Measurements from ENCODE around the gene CES5A. TPM values are rescaled to one million over a fixed set of nuclear protein-coding genes. Genes with fewer than 3 reads are reported as not detected.

CES5A gene
- total and polyA plus RNA-seq, 2 of the 8 experiments (the other 6 are each of a cell fraction or from before 2014, with no cell fraction given) = not detected

- Histone ChIP-seq H4K8ac (ENCODE audit: extremely low read depth, insufficient read depth, low read length) (no peak overlapping the region), H3K27ac (ENCODE audit: low read depth, low read length) (no peak overlapping the region), H3K56ac (replicated peaks; ENCODE audit: insufficient read length, low read depth, low read length) (no peak overlapping the region), H3K4me3 (ENCODE audit: extremely low read depth in 1 of 4, insufficient read depth in 2 of 4, low read depth in 3 of 4, low read length in 4 of 4) (no peak overlapping the region), H3K18ac (ENCODE audit: extremely low read depth, low read length) (no peak overlapping the region), H3K4ac (replicated peaks; ENCODE audit: insufficient read length, low read depth, low read length) (no peak overlapping the region), H4K20me1 (replicated peaks in 1 of 2; ENCODE audit: control insufficient read depth in 1 of 2, insufficient read depth in 2 of 2, low read length in 2 of 2) (no peaks in the 10 kb centered on the region), H4K5ac (ENCODE audit: insufficient read length, low read depth, low read length) (no peak overlapping the region), H3K14ac (ENCODE audit: insufficient read length) (no peak overlapping the region), H3K4me2 (ENCODE audit: insufficient read depth in 1 of 2, low read depth in 2 of 2, low read length in 2 of 2) (no peak overlapping the region), H2AK5ac (ENCODE audit: low read depth, low read length) (no peak overlapping the region), H3K36me3 (ENCODE audit: control insufficient read depth in 2 of 4, insufficient read depth in 4 of 4, low read length in 3 of 4) (no peaks in the 10 kb centered on the region), H3K9me3 (ENCODE audit: insufficient read depth in 2 of 2, low read depth in 1 of 2, low read length in 1 of 2) (no peaks in the 10 kb centered on the region), H3K4me1 (replicated peaks in 1 of 4; ENCODE audit: control insufficient read depth in 3 of 4, insufficient read depth in 4 of 4, low read length in 3 of 4) (peaks cover 0 to 7% (median under 1%) of the 10 kb centered on the region in 4 experiments; a peak in 2 of 7 replicates), H2BK120ac (replicated peaks; ENCODE audit: low read depth, low read length) (no peak overlapping the region), H2BK20ac (ENCODE audit: low read length) (no peak overlapping the region), H2BK12ac (ENCODE audit: low read depth, low read length) (no peak overlapping the region), H2BK5ac (ENCODE audit: low read depth, low read length) (no peak overlapping the region), H3K79me1 (ENCODE audit: low read depth, low read length) (no peaks in the 10 kb centered on the region), H3K9ac (replicated peaks in 1 of 4; ENCODE audit: extremely low read depth in 1 of 4, low read depth in 3 of 4, low read length in 3 of 4) (no peak overlapping the region), H3K79me2 (ENCODE audit: control insufficient read depth in 1 of 2, insufficient read depth in 2 of 2, low read length in 2 of 2) (no peaks in the 10 kb centered on the region), H3K27me3 (replicated peaks in 1 of 4; ENCODE audit: control insufficient read depth in 3 of 4, extremely low read depth in 1 of 4, insufficient read depth in 3 of 4, low read length in 3 of 4) (no peaks in the 10 kb centered on the region; a peak in 1 of 7 replicates), H3K23me2 (ENCODE audit: low read depth, low read length) (no peaks in the 10 kb centered on the region; the same call in 1 of the 2 replicates), H4K91ac (replicated peaks; ENCODE audit: insufficient read length, low read length) (no peak overlapping the region), H2BK15ac (ENCODE audit: low read length) (no peak overlapping the region), H2AFZ (ENCODE audit: low read length) (no peak overlapping the region), H3K23ac (ENCODE audit: insufficient read length) (no peak overlapping the region)
- no peak for TF ChIP-seq CEBPB (IDR thresholded peaks at IDR 0.05; ENCODE audit: low read depth, low read length)
- TF ChIP-seq EP300 (IDR thresholded peaks at IDR 0.05; ENCODE audit: borderline replicate concordance in 1 of 2, low read depth in 2 of 2, low read length in 2 of 2) = no peak
- no peak for TF ChIP-seq SP4 (IDR thresholded peaks at IDR 0.05; ENCODE audit: low read length)
- no peak for TF ChIP-seq NRF1 (IDR thresholded peaks at IDR 0.05; ENCODE audit: low read depth, low read length)
- no peak for TF ChIP-seq GTF2F1 (IDR thresholded peaks at IDR 0.05; ENCODE audit: borderline replicate concordance, low read depth, low read length)
- TF ChIP-seq TAF1 (IDR thresholded peaks at IDR 0.05; ENCODE audit: low read depth, low read length) = no peak
- no peak for TF ChIP-seq FOSL1 (IDR thresholded peaks at IDR 0.05; ENCODE audit: insufficient read depth, low read depth, low read length)
- FAIRE-seq (no peak), DNase-seq (ENCODE audit: low read depth in 1 of 2, low spot score in 2 of 2) (no peak)
- POLR2A ChIA-PET (ENCODE audit: partially characterized antibody) = no interaction called here
- 36% methylated on average over 2 of the region's 2 CpGs; no CpG with 5 or more reads in 1 of the 2 experiments for whole genome bisulfite sequencing, 2 experiments (ENCODE audit: extremely low coverage in 1 of 2, insufficient coverage in 1 of 2, insufficient read length in 1 of 2, insufficient replicate concordance in 2 of 2, low coverage in 1 of 2, low lambda C conversion rate in 2 of 2, missing lambda C conversion rate in 1 of 2)
- CTCF ChIA-PET (ENCODE audit: partially characterized antibody) = no interaction called here
Measured at GRCh38 chr16:55812951-55813350, 62.2 kb downstream of the CES5A start.

Measured in H1 (cell line).